SK-N-SH (cell line): Measurements from ENCODE around the gene PRDM10. TPM values are rescaled to one million over a fixed set of nuclear protein-coding genes. Genes with fewer than 3 reads are reported as not detected.
A peak's percentile ranks its signal among the peaks of the same experiment; 100 is the strongest.

ENCODE experiments used
- CTCF ChIA-PET: fragments of 300-600, 350-600 bp; formaldehyde crosslinking; extraction: SDS; loops from one replicate; lab custom pipeline; 2021; lab: Yijun Ruan, JAX
- POLR2A ChIA-PET: fragments of 350-600 bp; sonication (Branson Sonifier 250); formaldehyde crosslinking; extraction: SDS; loops from one replicate; lab custom pipeline; 2020; ENCODE audit warnings: antibody characterized with exemption, inconsistent platforms; lab: Yijun Ruan, JAX
- DNase-seq: peaks from one replicate; pipeline ENCODE4 v3.0.0; 2012
- H2AFZ ChIP-seq: fragments of 200-600 bp; sonication (generic); 2 replicates; pipeline ENCODE4 v1.8.1; 2016; ENCODE audit warnings: antibody characterized with exemption, mild to moderate bottlenecking, low read depth
- H3F3A ChIP-seq: fragments of 200-600 bp; sonication (generic); replicated peaks from 2 replicates; pipeline ENCODE3; 2016; ENCODE audit warnings: antibody characterized with exemption, mild to moderate bottlenecking; ENCODE audit not compliant: insufficient read depth
- H3K27ac ChIP-seq, 2 experiments: fragments of 200-500 bp in 1 of 2; fragments of 200-600 bp in 1 of 2; sonication (Bioruptor generic) in 1 of 2; sonication (generic), shearing (Covaris generic) in 1 of 2; 2 replicates each; pipeline versions ENCODE4 v1.5.1 to v1.6.1; 2014 to 2016; ENCODE audit warnings: low read depth in 2 of 2, inconsistent platforms in 1 of 2, low read length in 1 of 2, mild to moderate bottlenecking in 1 of 2, mixed read lengths in 1 of 2
- H3K27me3 ChIP-seq: fragments of 200-600 bp; sonication (generic), shearing (Covaris generic); 2 replicates; pipeline ENCODE4 v1.6.1; 2016; ENCODE audit warnings: mixed run types; ENCODE audit not compliant: insufficient read depth
- H3K36me3 ChIP-seq, 2 experiments: fragments of 200-500 bp in 1 of 2; fragments of 200-600 bp in 1 of 2; sonication (Bioruptor generic) in 1 of 2; sonication (generic) in 1 of 2; replicated peaks in 1 of 2; 2 replicates each; pipeline versions ENCODE3 to v1.5.1; 2014 to 2016; ENCODE audit warnings: low read length in 1 of 2, mild to moderate bottlenecking in 1 of 2; ENCODE audit not compliant: insufficient read depth in 2 of 2, control insufficient read depth in 1 of 2
- H3K4me1 ChIP-seq, 2 experiments: fragments of 200-500 bp in 1 of 2; fragments of 200-600 bp in 1 of 2; sonication (Bioruptor generic) in 1 of 2; sonication (generic), shearing (Covaris generic) in 1 of 2; 2 replicates each; pipeline versions ENCODE4 v1.5.1 to v1.6.1; 2014 to 2016; ENCODE audit warnings: low read depth in 1 of 2, low read length in 1 of 2, mixed run types in 1 of 2; ENCODE audit not compliant: insufficient read depth in 2 of 2, control insufficient read depth in 1 of 2
- H3K4me2 ChIP-seq: fragments of 200-600 bp; sonication (generic), shearing (Covaris generic); 2 replicates; pipeline ENCODE4 v1.6.1; 2017; ENCODE audit warnings: mixed run types
- H3K4me3 ChIP-seq, 2 experiments: fragments of 200-500 bp in 1 of 2; fragments of 200-600 bp in 1 of 2; sonication (Bioruptor generic) in 1 of 2; sonication (generic), shearing (Covaris generic) in 1 of 2; 2 replicates each; pipeline versions ENCODE4 v1.5.1 to v1.8.1; 2014 to 2016; ENCODE audit warnings: low read depth in 2 of 2, inconsistent platforms in 1 of 2, low read length in 1 of 2, mild to moderate bottlenecking in 1 of 2, mixed read lengths in 1 of 2, moderate library complexity in 1 of 2
- H3K79me2 ChIP-seq: fragments of 200-600 bp; sonication (generic); 2 replicates; pipeline ENCODE4 v1.8.1; 2017; ENCODE audit warnings: mild to moderate bottlenecking; ENCODE audit not compliant: insufficient read depth
- H3K9ac ChIP-seq: fragments of 200-600 bp; sonication (generic); 2 replicates; pipeline ENCODE4 v1.6.1; 2017; ENCODE audit warnings: mixed run types
- H3K9me2 ChIP-seq: fragments of 200-600 bp; sonication (generic); 2 replicates; pipeline ENCODE4 v1.6.1; 2017; ENCODE audit warnings: mixed run types
- H3K9me3 ChIP-seq: fragments of 200-600 bp; sonication (generic); 2 replicates; pipeline ENCODE4 v1.6.1; 2017; ENCODE audit warnings: mixed run types, mild to moderate bottlenecking, moderate library complexity
- H4K20me1 ChIP-seq: fragments of 200-600 bp; sonication (generic); 2 replicates; pipeline ENCODE4 v1.6.1; 2017; ENCODE audit warnings: mild to moderate bottlenecking, mixed run types; ENCODE audit not compliant: insufficient read depth
- EP300 ChIP-seq, 2 experiments: IDR thresholded peaks; 2 replicates each; pipeline versions ENCODE4 v1.4.0 to v1.6.1; 2012; ENCODE audit warnings: borderline replicate concordance in 1 of 2, low read depth in 1 of 2, low read length in 1 of 2
- FOXM1 ChIP-seq: IDR thresholded peaks from 2 replicates; pipeline ENCODE4 v1.4.0; 2012; ENCODE audit warnings: low read depth, mild to moderate bottlenecking
- IRF3 ChIP-seq: fragments of 150-350 bp; IDR thresholded peaks from 2 replicates; pipeline ENCODE4 v1.6.1; 2016; ENCODE audit warnings: mild to moderate bottlenecking, low read depth, low read length
- JUND ChIP-seq: IDR thresholded peaks from 2 replicates; pipeline ENCODE4 v1.4.0; 2012
- RAD21 ChIP-seq: IDR thresholded peaks from 2 replicates; pipeline ENCODE4 v1.6.1; 2012; ENCODE audit warnings: mild to moderate bottlenecking, low read length
- RCOR1 ChIP-seq: fragments of 150-350 bp; IDR thresholded peaks from 2 replicates; pipeline ENCODE4 v1.6.1; 2017; ENCODE audit warnings: antibody characterized with exemption, low read length
- REST ChIP-seq: IDR thresholded peaks from 2 replicates; pipeline ENCODE4 v1.6.1; 2012; ENCODE audit warnings: mild to moderate bottlenecking, low read depth, low read length, moderate library complexity
- RFX5 ChIP-seq: IDR thresholded peaks from 2 replicates; pipeline ENCODE4 v1.6.1; 2012; ENCODE audit warnings: mild to moderate bottlenecking, improper control_type of control experiment, low read length
- TAF1 ChIP-seq: IDR thresholded peaks from 2 replicates; pipeline ENCODE4 v1.6.1; 2012; ENCODE audit warnings: low read depth, mild to moderate bottlenecking, low read length, moderate library complexity, borderline replicate concordance
- USF1 ChIP-seq: IDR thresholded peaks from 2 replicates; pipeline ENCODE4 v1.4.0; 2012; ENCODE audit warnings: low read depth, borderline replicate concordance
- WGBS: methylation state at CpG from one replicate; pipeline ENCODE4 v1.1.6; 2017; ENCODE audit warnings: low lambda C conversion rate; 5-methylcytosine and 5-hydroxymethylcytosine counted together
- polyA plus RNA-seq, 3 experiments: library from polyadenylated mRNA; depleted of rRNA; stranded (reverse); fragments of >200 nt; gene quantifications; 2 replicates each; pipeline ENCODE4 v1.2.3, GENCODE V29; 2012

Gene PRDM10
- polyA plus RNA-seq, 1 of the 3 experiments (the other 2 are of a cell fraction): 1.9 TPM

- TF ChIP-seq FOXM1 (no peak), TAF1 (no peak), REST (no peak), RFX5 (no peak), USF1 (no peak), RCOR1 (no peak), RAD21 (no peak), IRF3 (no peak)
These were observed 30.3 kb upstream of the PRDM10 start (continued) for GRCh38 chr11:130032931-130033330.

GRCh38 chr11:130031945-130032344, 29.3 kb upstream of the PRDM10 start:
- H3K4me2 ChIP-seq: no peak overlapping the region
- no peak overlapping the region for H3K27ac ChIP-seq
- POLR2A ChIA-PET: no interaction called here

More at GRCh38 chr11:130031945-130032344, 29.3 kb upstream of the PRDM10 start:
- 0 out of 2 replicates have a peak overlapping the region, but pooled peaks have one; percentile 63 for H2AFZ ChIP-seq
- no peaks in the 10 kb centered on the region for H4K20me1 ChIP-seq
- H3K4me1 ChIP-seq: no peaks in the 10 kb centered on the region; a peak in 1 of 4 replicates
- H3K27me3 ChIP-seq: no peaks in the 10 kb centered on the region
- no peak for DNase-seq
- CTCF ChIA-PET: interaction anchor here (1.6 kb wide), 1 partner anchor 10 kb away, joined by 3 read pairs; no protein-coding TSS in a partner anchor
- H3K9me3 ChIP-seq: no peaks in the 10 kb centered on the region
- TF ChIP-seq RFX5 (no peak), EP300 (IDR thresholded peaks at IDR 0.05; ENCODE audit: borderline replicate concordance in 1 of 2, low read depth in 1 of 2, low read length in 1 of 2) (no peak), FOXM1 (no peak), JUND (no peak)
- H3K9ac ChIP-seq: no peak overlapping the region
- no peak overlapping the region for H3K4me3 ChIP-seq
- WGBS: 94% methylated on average over 2 of the region's 2 CpGs
- peaks cover 11% of the 10 kb centered on the region for H3F3A ChIP-seq
- no peaks in the 10 kb centered on the region for H3K9me2 ChIP-seq
- no peaks in the 10 kb centered on the region for H3K36me3 ChIP-seq
- H3K79me2 ChIP-seq: no peaks in the 10 kb centered on the region
